EH (cell line): ENCODE results near the gene AMN1.
A peak's percentile ranks its signal among the peaks of the same experiment; 100 is the strongest.

Source experiments
- DNase-seq: peaks from one replicate; pipeline ENCODE4 v3.0.0-alpha.2; 2015; ENCODE audit warnings: low read depth

The AMN1 gene

GRCh38 chr12:31631023-31631724, 97.6 kb downstream of the AMN1 start:
- DNase-seq = no peak

GRCh38 chr12:31629756-31630732, 98.8 kb downstream of the AMN1 start:
- DNase-seq = peak; percentile 77

GRCh38 chr12:31627456-31628054, 101.3 kb downstream of the AMN1 start:
- DNase-seq = no peak

- DNase-seq = no peak
These were observed 102.4 kb downstream of the AMN1 start for GRCh38 chr12:31626270-31626995.

- no peak for DNase-seq
These were observed 106.8 kb downstream of the AMN1 start for GRCh38 chr12:31622038-31622437.
